Epidermal melanocyte (primary cell): Measurements from ENCODE around the gene FEN1.

Experiments
- DNase-seq: peaks from one replicate; pipeline ENCODE4 v3.0.0; 2011; ENCODE audit warnings: low spot score; ENCODE audit not compliant: insufficient read length

Gene FEN1

DNA sequence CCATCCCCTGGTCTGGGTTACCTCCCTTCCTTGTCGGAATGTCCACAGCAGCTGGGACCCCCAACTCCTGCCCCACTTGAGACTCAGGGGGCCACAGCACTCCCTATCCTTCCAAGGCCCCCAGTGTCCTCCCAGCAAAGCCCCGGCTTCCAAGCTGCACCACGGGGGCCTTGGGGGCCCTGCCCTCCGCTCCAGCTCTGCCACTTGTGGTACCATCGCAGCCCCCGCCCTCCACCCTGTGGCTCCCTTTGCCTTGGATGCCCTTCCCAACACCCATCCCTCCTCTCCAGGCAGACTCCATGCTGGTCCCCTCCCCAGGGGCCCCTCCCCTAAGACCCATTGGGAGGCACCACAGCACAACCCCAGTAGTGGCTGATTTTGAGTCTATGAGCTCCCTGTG, 17.6 kb upstream of the FEN1 start:
- DNase-seq = no peak

DNA sequence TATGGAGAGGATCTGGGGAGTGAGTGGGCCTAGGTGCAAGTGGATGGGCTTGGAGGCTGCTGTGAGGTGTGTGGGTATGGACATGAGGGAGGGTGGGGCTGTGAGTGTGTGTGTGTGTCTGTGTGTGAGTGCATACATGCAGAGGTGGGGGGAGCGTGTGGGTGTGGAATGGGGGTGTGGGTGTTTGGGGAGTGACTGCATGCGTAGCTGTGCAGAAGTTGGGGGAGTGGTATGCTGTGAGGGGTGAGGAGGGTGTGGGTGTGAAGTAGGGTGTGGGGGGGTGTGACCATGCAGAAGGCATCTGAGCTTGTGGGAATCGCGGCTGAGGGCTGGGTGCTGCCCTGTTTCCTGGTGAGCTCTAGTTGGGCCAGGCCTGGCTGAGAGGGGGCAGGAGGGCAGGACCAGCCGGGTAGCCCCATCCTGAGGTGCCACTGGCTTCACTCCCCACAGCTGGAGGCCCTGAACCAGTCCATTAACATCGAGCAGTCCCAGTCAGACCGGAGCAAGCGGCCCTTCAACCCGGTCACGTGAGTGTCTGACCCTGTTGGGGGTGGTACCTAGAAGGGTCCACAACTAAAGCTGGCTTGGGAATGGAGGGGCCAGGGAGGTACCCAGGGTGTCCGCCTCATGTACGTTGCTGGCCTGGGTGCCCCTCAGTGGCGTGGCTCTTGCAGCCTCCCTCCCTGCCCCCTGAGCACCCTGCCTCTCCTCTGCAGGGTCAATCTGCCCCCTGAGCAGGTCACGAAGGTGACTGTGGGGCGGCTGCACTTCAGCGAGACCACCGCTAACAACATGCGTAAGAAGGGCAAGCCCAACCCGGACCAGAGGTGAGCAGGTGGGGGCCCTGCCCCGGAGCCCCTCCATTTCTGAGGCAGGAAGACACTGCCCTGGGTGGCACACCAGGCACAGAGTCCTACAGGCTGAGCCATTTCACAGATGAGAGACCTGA, 16.8 kb upstream of the FEN1 start:
- no peak for DNase-seq

DNA sequence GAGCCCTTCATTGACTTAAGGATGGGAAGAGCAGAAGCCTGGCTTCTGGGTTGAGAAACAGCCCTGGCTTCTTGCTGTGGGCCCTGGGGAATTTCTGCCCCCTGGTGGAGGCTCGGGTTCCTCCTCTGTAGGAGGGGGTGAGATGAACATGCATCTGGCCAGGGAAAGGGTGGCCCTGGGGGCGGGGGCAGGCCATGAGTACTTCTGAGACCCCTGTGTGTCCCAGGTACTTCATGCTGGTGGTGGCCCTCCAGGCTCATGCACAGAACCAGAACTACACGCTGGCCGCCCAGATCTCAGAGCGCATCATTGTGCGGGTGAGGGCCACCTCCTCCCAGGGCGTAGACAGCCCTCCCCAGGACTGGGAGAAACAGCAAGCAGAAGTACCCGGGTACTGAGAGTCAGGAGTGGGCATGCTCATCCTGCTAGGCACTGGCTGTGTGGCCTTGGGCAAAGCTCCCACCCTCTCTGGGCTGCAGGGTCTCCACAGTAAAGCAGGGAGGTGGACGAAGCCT, 16.1 kb upstream of the FEN1 start:
- peak; percentile 86 for DNase-seq

DNA sequence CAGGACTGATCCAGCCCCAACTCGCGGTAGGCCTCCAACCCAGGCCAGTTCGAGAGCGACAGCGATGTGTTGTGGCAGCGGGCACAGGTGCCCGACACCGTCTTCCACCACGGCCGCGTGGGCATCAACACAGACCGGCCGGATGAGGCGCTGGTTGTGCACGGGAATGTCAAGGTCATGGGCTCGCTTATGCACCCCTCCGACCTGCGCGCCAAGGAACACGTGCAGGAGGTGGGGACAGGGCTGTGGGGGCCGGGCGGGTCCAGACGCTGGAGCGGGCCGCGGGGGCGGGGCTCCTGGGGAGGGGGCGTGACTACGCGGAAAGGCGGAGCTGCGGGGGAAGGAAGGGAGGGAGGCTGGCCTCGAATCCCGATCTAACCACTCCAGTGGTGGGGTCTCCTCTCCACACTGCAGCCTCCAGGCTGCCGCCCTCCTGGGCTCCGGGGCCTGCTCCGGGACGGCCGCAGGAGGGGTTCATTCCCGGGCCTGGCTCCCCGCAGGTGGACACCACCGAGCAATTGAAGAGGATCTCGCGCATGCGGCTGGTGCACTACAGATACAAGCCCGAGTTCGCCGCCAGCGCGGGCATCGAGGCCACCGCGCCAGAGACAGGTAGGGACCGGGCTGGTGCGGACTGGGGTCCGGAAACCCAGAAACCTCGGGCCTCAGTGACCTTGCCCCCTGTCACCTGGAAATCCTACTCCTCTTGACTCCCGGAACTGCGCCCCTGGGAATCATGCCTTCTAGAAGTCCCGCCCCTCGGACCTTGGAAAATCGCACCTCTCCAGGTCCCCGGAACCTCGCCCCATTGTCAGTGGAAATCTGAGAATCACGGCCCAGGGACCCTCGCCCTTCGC, 15.2 kb upstream of the FEN1 start:
- DNase-seq = no peak

DNA sequence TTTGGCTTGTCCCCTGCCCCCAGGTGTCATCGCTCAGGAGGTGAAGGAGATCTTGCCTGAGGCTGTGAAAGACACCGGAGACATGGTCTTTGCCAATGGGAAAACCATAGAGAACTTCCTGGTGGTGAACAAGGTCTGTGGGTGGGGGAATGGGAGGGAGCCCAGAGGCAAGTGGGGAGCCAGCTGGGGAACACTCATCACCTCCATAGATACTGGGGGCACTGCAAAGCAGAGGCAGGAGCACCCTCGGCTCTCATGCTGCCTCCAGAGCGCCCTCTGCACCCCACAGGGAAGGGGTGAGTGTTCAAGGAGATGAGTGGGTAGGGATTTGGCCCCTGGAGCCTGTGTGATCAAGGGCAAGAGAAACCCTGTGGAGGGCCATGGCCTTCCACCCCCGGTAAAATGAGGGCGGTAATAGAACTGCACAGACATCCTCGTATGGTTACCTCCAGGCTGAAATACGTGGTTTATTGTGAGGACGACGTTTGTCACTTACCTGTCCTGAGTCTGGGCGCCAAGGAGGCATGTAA, 14.3 kb upstream of the FEN1 start:
- DNase-seq = no peak

DNA sequence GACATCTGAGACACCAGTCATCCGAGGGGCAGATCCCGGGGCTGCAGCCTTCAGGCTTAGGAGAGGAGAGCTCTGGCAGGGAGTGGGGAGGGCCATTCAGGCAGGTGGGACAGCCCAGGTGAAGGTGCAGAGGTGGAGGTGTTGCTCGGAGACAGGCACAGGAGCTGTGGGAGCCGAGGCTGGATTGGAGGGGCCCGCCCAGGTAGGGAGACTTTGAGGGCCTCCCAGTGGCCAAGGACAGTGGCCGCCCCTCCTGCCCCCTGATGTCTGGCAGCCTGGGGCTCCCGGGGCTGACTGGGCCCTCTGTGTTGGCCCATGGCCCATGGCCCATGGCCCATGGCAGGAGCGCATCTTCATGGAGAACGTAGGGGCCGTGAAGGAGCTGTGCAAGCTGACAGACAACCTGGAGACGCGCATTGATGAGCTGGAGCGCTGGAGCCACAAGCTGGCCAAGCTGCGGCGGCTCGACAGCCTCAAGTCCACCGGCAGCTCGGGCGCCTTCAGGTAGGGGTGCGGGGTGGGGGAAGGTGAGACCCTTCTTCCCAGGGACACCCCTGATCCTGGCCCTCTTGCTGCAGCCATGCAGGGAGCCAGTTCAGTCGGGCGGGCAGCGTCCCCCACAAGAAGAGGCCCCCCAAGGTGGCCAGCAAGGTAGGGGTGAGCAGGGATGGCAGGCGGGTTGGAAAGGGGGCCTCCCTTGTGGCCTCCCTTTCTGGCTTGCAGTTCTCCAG, 13.6 kb upstream of the FEN1 start:
- DNase-seq = no peak

DNA sequence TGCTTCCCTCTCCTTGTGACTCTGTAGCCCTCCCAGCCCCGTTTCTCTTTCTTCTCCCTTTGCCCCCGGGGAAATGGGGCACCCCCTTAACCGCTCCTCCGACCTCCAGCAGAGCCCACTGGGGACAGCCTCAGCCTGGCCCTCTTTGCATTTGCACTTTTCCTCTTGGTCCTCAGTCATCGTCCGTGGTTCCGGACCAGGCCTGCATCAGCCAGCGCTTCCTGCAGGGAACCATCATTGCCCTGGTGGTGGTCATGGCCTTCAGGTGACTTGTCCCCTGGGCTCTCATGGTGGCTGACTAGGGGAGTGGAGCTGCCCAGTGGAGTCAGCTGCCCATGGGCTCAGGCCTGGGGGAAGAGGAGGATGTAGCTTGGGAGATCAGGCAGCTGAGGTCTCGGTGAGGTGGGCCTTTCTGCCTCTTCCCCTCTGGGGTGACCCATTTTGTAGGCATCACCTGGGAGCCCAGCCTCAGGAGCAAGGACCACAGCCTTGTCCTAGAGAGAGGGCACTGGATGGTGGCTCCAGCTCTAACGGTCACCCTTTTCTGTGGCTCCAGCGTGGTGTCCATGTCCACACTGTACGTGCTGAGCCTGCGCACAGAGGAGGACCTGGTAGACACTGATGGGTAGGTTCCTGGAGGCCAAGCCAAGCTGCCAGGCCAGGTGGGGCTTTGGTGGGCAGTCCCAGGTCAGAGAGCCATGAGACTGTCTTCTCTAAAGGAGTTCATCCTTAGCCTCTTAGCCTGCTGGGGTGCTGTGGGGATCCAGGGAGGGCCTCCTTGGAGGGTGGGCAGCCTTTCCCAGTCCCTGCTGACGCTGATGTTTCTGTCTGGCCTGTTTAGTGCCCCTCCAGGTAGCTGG, 12.8 kb upstream of the FEN1 start:
- no peak for DNase-seq

DNA sequence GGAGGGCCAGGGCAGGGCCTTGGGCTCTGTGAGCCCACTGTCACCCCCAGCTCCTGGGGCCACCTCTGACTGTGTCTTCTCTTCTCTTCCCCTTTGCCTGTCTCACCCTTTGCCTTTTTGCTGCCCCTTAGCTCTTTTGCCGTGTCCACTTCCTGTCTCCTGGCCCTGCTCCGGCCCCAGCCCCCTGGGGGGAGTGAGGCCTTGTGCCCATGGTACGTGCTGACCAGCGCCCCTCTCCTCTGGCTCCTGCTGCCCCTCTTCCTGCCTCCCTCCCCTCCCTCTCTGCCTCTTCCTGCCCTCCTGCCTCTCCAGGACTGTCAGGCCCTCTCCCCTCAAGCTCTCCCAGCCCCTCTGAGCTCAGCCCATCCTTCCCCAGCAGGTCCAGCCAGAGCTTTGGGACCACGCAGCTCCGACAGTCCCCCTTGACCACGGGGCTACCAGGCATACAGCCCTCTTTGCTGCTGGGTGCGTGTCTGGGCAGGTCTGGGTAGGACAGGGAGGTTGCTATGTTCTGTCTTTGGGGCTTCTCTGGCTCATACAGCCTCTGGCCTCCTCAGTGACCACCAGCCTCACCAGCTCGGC, 12.0 kb upstream of the FEN1 start:
- no peak for DNase-seq

DNA sequence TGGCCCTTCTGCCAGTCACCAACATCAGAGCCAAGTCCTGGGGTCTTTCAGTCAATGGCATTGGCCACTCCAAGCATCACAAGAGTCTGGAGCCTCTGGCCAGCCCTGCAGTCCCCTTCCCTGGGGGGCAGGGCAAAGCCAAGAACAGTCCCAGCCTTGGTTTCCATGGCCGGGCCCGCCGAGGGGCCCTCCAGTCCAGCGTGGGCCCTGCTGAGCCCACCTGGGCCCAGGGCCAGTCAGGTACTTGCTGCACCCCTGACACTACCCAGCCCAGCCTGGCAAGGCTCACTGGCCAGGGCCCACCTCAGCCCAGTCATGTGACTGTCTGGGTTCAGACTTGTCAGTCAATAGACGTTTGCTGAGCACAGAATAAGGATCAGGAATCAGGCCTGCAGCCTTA, 11.1 kb upstream of the FEN1 start:
- no peak for DNase-seq

DNA sequence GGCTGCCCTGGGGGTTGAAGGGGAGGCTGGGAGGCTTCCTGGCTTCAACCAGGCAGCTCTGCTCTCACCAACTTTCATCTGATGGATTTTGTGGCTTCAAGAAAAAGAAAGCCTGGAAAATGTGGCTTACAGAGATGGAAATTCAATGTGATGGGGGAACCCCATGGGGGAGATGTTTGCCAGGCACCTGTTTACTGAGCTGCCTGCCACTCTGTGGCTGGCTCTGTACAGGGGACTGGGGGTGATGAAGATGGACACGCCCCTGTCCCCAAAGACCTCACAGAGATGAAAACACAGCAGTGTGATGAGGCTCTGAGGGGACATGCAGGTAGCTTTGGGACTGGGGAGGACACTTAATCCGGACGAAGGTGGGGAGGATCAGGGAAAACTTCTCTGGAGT, 10.4 kb upstream of the FEN1 start:
- DNase-seq = no peak

DNA sequence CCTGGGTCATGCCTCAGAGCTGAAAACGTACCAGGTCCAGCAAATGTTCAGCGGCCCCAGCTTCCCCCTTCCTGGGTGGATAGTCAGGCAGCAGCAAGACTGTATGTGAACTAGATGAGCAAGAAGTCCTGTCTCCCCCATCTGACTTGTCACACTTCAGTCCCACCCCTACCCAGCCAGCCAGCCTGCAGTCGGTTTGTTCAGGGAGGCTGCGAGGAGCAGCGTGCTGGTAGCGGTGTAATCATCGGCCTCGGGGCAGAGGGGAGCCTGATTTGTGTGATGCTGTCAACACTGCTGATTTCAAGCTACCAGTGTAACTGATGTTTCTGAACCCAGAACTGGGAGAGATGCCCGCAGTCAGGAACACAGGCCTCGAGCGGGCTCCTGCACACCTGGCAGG, 9.9 kb upstream of the FEN1 start:
- no peak for DNase-seq

DNA sequence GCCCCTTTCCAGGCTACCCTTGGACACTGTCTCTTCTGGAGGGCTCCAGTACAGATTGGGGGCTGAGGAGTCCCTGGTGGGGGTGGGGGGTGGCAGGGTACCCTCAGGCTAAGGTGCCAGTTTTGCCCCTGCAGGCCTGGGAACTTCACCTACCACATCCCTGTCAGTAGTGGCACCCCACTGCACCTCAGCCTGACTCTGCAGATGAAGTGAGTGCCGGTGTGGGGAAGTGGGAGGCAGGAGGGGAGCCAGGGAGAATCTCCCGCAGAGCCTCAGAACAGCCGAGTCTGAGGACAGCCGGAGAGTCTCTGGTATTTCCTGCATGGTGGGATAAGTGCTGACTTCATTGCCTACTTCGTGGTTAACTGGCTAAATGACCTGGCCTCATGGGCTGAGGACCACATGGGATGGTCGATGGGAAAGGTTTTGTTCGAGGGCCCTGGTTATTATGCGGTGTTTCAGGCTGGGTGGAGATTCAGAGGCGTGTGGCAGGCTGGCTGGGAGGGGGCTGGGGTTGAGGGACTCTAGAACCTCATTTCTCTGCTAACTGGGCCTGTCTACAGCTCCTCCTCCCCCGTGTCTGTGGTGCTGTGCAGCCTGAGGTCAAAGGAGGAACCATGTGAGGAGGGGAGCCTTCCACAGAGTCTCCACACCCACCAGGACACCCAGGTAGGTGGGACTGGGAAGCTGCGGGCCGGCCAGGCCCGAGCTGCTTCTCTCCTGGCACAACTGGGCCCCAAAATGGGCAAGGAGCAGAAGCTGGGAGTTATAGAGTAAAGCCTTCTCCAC, 8.8 kb upstream of the FEN1 start:
- DNase-seq = no peak

DNA sequence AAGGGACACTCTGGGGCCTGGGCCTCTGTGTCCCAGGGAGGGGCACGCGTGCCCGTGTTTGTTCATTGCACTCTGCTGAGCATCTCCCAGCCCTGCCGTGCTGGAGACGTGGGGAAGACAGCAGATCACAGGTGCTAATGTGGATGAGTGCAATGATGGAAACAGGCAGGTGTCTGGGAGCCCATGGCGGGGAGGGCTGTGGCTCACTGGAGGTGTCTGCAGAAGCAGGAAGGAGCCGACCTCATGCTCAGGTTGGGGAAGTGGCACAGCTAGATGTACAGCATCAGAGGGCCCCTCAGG, 8.3 kb upstream of the FEN1 start:
- DNase-seq = no peak

DNA sequence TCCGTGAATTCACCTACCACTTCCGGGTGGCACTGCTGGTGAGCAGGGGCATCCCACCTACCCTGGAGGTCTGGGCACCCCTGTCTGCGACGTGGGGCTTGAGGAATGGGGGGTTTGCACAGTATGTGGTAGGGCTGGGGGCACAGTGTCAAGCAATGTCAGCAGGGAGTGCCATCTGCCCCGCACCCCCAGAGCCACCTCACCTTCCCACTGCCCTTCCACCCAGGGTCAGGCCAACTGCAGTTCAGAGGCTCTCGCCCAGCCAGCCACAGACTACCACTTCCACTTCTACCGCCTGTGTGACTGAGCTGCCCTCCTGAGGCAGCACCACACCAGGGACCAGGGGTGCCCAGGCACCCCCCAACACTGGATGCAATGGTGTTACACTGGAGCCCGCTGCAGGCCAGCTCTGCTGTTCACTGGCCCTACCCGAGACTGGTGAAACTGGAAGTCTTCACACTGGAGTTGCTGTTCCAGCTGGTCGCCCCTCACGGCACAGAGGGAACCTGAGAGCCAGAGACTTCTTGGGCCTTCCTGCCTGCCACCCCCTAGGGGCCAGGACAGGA, 6.8 kb upstream of the FEN1 start:
- no peak for DNase-seq

DNA sequence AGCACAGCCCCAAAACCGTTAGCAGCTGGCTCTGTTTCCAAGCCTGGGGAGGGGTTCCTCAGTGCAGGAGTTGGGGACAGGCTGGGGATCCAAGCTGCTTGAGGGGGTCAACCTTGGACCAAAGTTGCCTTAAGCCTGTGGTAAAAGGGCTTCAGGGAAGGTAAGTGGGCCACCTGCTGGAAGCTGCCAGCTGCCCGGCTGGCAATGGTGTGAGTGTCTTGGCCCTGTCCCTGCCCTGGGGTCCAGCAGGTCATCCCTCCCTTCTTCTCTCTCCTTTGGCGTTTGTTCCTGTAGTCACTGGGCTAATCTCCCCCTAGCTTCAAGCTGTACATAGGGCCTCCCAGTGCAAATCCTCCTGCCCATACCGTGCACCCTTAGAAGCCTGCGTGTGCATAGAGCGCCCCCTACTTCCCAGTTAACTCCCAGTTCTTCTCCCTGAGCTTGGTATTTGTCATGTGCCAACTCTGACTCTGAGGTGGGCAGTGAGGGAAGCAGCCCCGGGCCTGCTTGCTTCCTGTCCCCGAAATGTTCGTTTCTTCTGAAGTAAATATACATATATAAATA, 4.7 kb upstream of the FEN1 start:
- no peak for DNase-seq

DNA sequence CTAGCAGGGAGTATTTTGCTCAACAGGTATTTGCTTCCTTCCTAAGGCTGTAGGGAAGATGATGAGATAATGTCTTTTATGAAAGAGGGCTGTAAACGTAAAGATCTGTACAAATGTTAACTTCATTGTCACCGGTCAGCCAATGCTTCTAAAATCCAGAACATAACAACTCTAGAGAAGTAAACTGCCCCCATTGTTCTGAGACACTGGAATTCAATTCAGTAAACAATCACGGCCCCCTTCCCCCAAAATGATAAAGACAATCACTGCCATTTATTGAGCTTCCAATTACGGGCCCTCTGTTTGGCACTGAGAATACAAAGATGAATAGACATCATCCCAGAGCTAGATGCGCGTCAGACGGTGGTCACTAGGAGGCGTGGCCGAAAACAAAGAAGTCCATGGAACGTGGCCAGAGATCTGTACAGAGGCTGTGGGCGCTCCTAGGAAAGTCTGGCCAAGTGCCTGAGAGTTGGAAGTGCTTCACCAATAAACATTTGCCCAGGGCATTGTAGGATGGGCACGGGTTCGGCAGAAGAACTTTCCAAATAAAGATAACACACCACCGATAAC, 888 bp upstream of the FEN1 start:
- DNase-seq = peak; percentile 67

DNA sequence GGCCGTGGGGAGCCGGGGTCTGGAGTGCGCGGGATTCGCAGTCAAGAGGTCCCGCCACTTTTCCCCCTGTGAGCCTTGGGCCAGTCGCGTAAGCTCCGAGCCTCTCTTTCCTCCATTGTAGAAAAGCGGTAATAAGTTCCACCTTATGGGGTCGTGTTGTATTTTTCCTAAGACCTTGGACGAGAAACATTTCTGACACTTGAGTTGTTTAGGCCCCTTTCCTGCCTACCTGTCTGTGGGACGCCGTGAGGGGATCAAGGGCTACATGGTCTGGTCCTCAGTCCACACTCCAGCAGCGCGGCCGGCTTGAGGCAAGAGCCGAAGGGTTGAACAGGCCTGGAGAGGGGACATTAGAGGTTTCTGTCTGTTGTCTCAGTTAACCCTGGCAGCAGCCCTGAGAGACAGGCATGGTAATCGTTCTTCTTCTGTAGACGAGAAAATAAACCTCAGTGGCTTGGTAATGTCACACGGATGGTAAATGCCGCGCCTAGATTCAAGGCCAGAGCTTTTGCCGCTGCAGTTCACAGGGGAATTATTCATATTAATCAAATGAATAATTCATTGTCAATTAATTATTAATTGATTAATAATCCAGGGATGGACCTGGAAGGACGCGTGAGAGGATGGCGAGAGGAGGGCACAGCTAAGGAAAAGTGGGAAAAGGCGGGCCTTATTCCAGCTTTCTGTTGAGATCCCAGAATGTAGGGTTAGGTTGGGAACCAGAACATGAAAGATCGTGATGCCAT, 545 bp downstream of the FEN1 start:
- DNase-seq = no peak

DNA sequence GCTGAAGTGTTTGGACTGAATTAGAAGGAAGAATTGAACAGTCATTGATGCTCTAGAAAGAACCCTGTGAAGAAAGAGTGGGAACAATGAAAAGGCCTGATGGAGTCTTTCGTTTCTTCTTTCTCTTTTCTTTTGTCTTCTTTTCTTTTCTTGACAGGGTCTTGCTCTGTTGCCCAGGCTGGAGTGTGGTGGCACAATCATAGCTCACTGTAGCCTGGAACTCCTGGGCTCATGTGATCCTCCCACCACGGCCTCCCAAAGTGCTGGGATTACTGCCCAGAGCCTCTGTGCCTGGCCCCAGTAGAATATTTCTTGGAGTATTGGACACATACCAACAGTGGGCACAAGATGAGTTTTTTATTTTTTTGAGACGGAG, 1.1 kb downstream of the FEN1 start:
- DNase-seq = no peak
